Thyroid gland (tissue), 4 donors: ENCODE data around the gene CCDC3.

ENCODE experiments used
- POLR2A ChIP-seq, 2 donors: fragments of 450-650 bp; IDR thresholded peaks; one replicate each; pipeline ENCODE4 v1.6.1; 2017; ENCODE audit warnings: antibody characterized with exemption in 2 of 2, mild to moderate bottlenecking in 2 of 2, moderate library complexity in 1 of 2
- TF ChIP-seq, protein P1 (sequence below), 6 experiments: fragments of 200-600 bp in 3 of 6; fragments of 450-650 bp in 3 of 6; sonication (generic) in 3 of 6; IDR thresholded peaks; one replicate each; pipeline ENCODE4 v1.5.1; 2016 to 2019; ENCODE audit warnings: antibody characterized with exemption in 6 of 6, mild to moderate bottlenecking in 2 of 6, inconsistent platforms in 1 of 6, moderate library complexity in 1 of 6

DNA sequence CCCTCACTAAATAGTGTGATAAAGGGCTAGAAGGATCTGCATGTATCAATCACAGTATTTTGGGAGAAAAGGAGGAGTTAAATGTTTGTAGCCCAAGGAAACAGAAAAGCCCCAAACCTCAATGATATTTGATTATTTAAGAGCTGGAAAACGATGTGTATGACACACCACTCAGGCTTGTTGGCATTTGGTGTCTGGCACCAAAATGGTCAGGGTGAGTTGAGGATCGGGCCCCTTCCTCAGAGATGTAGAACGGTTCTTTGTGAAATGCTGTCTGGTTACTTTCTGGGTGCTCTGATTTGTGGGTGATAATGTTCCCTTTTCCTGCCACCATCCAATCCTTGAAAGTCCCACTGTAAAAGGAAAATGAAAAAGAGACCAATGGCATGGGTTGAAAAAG, 113.7 kb downstream of the CCDC3 start:
- TF ChIP-seq POLR2A (IDR thresholded peaks at IDR 0.05) = no peak
- TF ChIP-seq, protein P1, sequence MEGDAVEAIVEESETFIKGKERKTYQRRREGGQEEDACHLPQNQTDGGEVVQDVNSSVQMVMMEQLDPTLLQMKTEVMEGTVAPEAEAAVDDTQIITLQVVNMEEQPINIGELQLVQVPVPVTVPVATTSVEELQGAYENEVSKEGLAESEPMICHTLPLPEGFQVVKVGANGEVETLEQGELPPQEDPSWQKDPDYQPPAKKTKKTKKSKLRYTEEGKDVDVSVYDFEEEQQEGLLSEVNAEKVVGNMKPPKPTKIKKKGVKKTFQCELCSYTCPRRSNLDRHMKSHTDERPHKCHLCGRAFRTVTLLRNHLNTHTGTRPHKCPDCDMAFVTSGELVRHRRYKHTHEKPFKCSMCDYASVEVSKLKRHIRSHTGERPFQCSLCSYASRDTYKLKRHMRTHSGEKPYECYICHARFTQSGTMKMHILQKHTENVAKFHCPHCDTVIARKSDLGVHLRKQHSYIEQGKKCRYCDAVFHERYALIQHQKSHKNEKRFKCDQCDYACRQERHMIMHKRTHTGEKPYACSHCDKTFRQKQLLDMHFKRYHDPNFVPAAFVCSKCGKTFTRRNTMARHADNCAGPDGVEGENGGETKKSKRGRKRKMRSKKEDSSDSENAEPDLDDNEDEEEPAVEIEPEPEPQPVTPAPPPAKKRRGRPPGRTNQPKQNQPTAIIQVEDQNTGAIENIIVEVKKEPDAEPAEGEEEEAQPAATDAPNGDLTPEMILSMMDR (IDR thresholded peaks at IDR 0.05) = no peak
